IMR-90 (cell line): Measurements from ENCODE around the gene IFNA1. TPM values are rescaled to one million over a fixed set of nuclear protein-coding genes. Genes with fewer than 3 reads are reported as not detected.
A peak's percentile ranks its signal among the peaks of the same experiment; 100 is the strongest.

Experiments used
- ATAC-seq: fragments of 200-7000 bp; cut with Tn5 transposase; 2 replicates; pipeline ENCODE4 v1.9.1; 2020; ENCODE audit warnings: low read depth, mild to moderate bottlenecking, moderate library complexity
- BruUV-seq: library from RNA; stranded (reverse); fragments of 400-500 nt; replicated peaks from 2 replicates; lab custom pipeline; 2021; lab: Mats Ljungman, UMichigan
- CTCF ChIA-PET: fragments of 300-600 bp; formaldehyde crosslinking; extraction: SDS; loops from one replicate; lab custom pipeline; 2021; ENCODE audit warnings: antibody characterized with exemption; lab: Yijun Ruan, JAX
- POLR2A ChIA-PET: fragments of 300-600 bp; sonication (Branson Sonifier 250); formaldehyde crosslinking; loops from one replicate; lab custom pipeline; 2022; ENCODE audit warnings: antibody characterized with exemption; ENCODE audit not compliant: unreplicated experiment; lab: Charles Lee
- DNase-seq: peaks from one replicate; pipeline ENCODE4 v3.0.0; 2013
- H2AFZ ChIP-seq: replicated peaks from 2 replicates; pipeline ENCODE3; 2013; ENCODE audit warnings: low read length, mild to moderate bottlenecking; ENCODE audit not compliant: poor library complexity
- H2AK5ac ChIP-seq: 2 replicates; pipeline ENCODE4 v1.6.1; 2013; ENCODE audit warnings: low read depth, low read length, inconsistent platforms
- H2AK9ac ChIP-seq: replicated peaks from 2 replicates; pipeline ENCODE3; 2013; ENCODE audit warnings: mild to moderate bottlenecking, low read depth, low read length, moderate library complexity; ENCODE audit not compliant: poor library complexity
- H2BK120ac ChIP-seq: 2 replicates; pipeline ENCODE4 v1.6.1; 2013; ENCODE audit warnings: low read depth, low read length, inconsistent platforms
- H2BK15ac ChIP-seq: 3 replicates; pipeline ENCODE4 v1.6.1; 2013; ENCODE audit warnings: low read depth, low read length, inconsistent platforms
- H2BK20ac ChIP-seq: 2 replicates; pipeline ENCODE4 v1.6.1; 2013; ENCODE audit warnings: low read depth, mild to moderate bottlenecking, inconsistent platforms, low read length, moderate library complexity
- H2BK5ac ChIP-seq: 2 replicates; pipeline ENCODE4 v1.6.1; 2013; ENCODE audit warnings: mild to moderate bottlenecking, low read depth, low read length, inconsistent platforms; ENCODE audit not compliant: poor library complexity, severe bottlenecking
- H3K14ac ChIP-seq: replicated peaks from 2 replicates; pipeline ENCODE4 v1.6.1; 2013; ENCODE audit warnings: low read depth, low read length, inconsistent platforms
- H3K18ac ChIP-seq: 2 replicates; pipeline ENCODE4 v1.6.1; 2013; ENCODE audit warnings: low read depth, low read length, control low read depth
- H3K23ac ChIP-seq: 2 replicates; pipeline ENCODE4 v1.6.1; 2013; ENCODE audit warnings: low read depth, low read length, inconsistent platforms
- H3K27ac ChIP-seq: 2 replicates; pipeline ENCODE4 v1.5.1; 2013; ENCODE audit warnings: mild to moderate bottlenecking, control low read depth, low read length; ENCODE audit not compliant: insufficient read depth
- H3K27me3 ChIP-seq: 2 replicates; pipeline ENCODE4 v1.6.1; 2013; ENCODE audit warnings: low read length; ENCODE audit not compliant: control insufficient read depth, insufficient read depth
- H3K36me3 ChIP-seq: 2 replicates; pipeline ENCODE4 v1.6.1; 2013; ENCODE audit warnings: low read length, mixed read lengths; ENCODE audit not compliant: control insufficient read depth, insufficient read depth
- H3K4ac ChIP-seq: 2 replicates; pipeline ENCODE4 v1.6.1; 2013; ENCODE audit warnings: low read depth, low read length, inconsistent platforms
- H3K4me1 ChIP-seq: 2 replicates; pipeline ENCODE4 v1.6.1; 2013; ENCODE audit warnings: low read length, mixed read lengths; ENCODE audit not compliant: control insufficient read depth, insufficient read depth
- H3K4me2 ChIP-seq: 2 replicates; pipeline ENCODE4 v1.6.1; 2013; ENCODE audit warnings: low read depth, mild to moderate bottlenecking, control low read depth, low read length, moderate library complexity
- H3K4me3 ChIP-seq: 2 replicates; pipeline ENCODE4 v1.5.1; 2013; ENCODE audit warnings: low read depth, mild to moderate bottlenecking, control low read depth, low read length, moderate library complexity; ENCODE audit not compliant: insufficient read depth
- H3K56ac ChIP-seq: 2 replicates; pipeline ENCODE4 v1.6.1; 2013; ENCODE audit warnings: low read length, inconsistent platforms; ENCODE audit not compliant: insufficient read depth; ENCODE audit errors: extremely low read depth
- H3K79me1 ChIP-seq, 2 experiments: 2 replicates each; pipeline ENCODE4 v1.6.1; 2013; ENCODE audit warnings: low read length in 2 of 2, inconsistent platforms in 1 of 2, low read depth in 1 of 2
- H3K9ac ChIP-seq: 2 replicates; pipeline ENCODE4 v1.6.1; 2013; ENCODE audit warnings: low read depth, low read length, control low read depth
- H3K9me1 ChIP-seq: 2 replicates; pipeline ENCODE4 v1.6.1; 2013; ENCODE audit warnings: low read length, inconsistent platforms; ENCODE audit not compliant: insufficient read depth
- H3K9me3 ChIP-seq: 2 replicates; pipeline ENCODE4 v1.6.1; 2013; ENCODE audit warnings: low read length; ENCODE audit not compliant: control insufficient read depth, insufficient read depth
- H4K20me1 ChIP-seq: 2 replicates; pipeline ENCODE4 v1.6.1; 2013; ENCODE audit warnings: low read length, inconsistent platforms; ENCODE audit not compliant: insufficient read depth
- H4K5ac ChIP-seq: 2 replicates; pipeline ENCODE4 v1.6.1; 2013; ENCODE audit warnings: mild to moderate bottlenecking, low read depth, low read length, control low read depth
- H4K8ac ChIP-seq, 2 experiments: 2 replicates each; pipeline ENCODE4 v1.6.1; 2013; ENCODE audit warnings: low read depth in 2 of 2, low read length in 2 of 2, control low read depth in 1 of 2, inconsistent platforms in 1 of 2
- H4K91ac ChIP-seq: 2 replicates; pipeline ENCODE4 v1.6.1; 2013; ENCODE audit warnings: low read depth, low read length, inconsistent platforms; ENCODE audit not compliant: insufficient read depth
- BHLHE40 ChIP-seq: fragments of 150-350 bp; IDR thresholded peaks from 2 replicates; pipeline ENCODE4 v1.6.1; 2016; ENCODE audit warnings: mild to moderate bottlenecking, low read depth, low read length
- CEBPB ChIP-seq: IDR thresholded peaks from 2 replicates; pipeline ENCODE4 v1.6.1; 2012; ENCODE audit warnings: low read depth, low read length, improper control_type of control experiment
- CHD1 ChIP-seq: IDR thresholded peaks from 2 replicates; pipeline ENCODE4 v1.6.1; 2012; ENCODE audit warnings: low read depth, low read length, improper control_type of control experiment
- FOS ChIP-seq: fragments of 150-350 bp; IDR thresholded peaks from 2 replicates; pipeline ENCODE4 v1.6.1; 2016; ENCODE audit warnings: low read depth, low read length
- MAFK ChIP-seq: IDR thresholded peaks from 2 replicates; pipeline ENCODE4 v1.6.1; 2012; ENCODE audit warnings: low read depth, low read length, improper control_type of control experiment
- MAZ ChIP-seq: IDR thresholded peaks from 2 replicates; pipeline ENCODE4 v1.6.1; 2012; ENCODE audit warnings: low read depth, mild to moderate bottlenecking, low read length, improper control_type of control experiment, moderate library complexity, borderline replicate concordance
- MXI1 ChIP-seq: IDR thresholded peaks from 2 replicates; pipeline ENCODE4 v1.6.1; 2012; ENCODE audit warnings: low read depth, mild to moderate bottlenecking, low read length, moderate library complexity, borderline replicate concordance
- NFE2L2 ChIP-seq: fragments of 150-350 bp; IDR thresholded peaks from 2 replicates; pipeline ENCODE4 v1.6.1; 2016; ENCODE audit warnings: low read depth, mild to moderate bottlenecking, low read length
- POLR2A ChIP-seq: IDR thresholded peaks from 2 replicates; pipeline ENCODE4 v1.6.1; 2012; ENCODE audit warnings: mild to moderate bottlenecking, low read depth, low read length
- RAD21 ChIP-seq: IDR thresholded peaks from 2 replicates; pipeline ENCODE4 v1.6.1; 2012; ENCODE audit warnings: low read length, improper control_type of control experiment
- RCOR1 ChIP-seq: IDR thresholded peaks from 2 replicates; pipeline ENCODE4 v1.6.1; 2012; ENCODE audit warnings: mild to moderate bottlenecking, low read length, improper control_type of control experiment; ENCODE audit not compliant: insufficient replicate concordance
- RFX5 ChIP-seq: IDR thresholded peaks from 2 replicates; pipeline ENCODE4 v1.8.0; 2012; ENCODE audit warnings: low read depth, mild to moderate bottlenecking, low read length, moderate library complexity
- SMC3 ChIP-seq: fragments of 150-350 bp; IDR thresholded peaks from 2 replicates; pipeline ENCODE4 v1.6.1; 2016; ENCODE audit warnings: low read depth, mild to moderate bottlenecking, antibody characterized with exemption, low read length, moderate library complexity
- WGBS, 2 experiments: methylation state at CpG; one replicate each; pipeline versions ENCODE4 v1.1.5 to v1.1.7; 2013; ENCODE audit warnings: missing lambda C conversion rate in 2 of 2; ENCODE audit not compliant: insufficient read length in 1 of 2; ENCODE audit errors: extremely low coverage in 2 of 2; 5-methylcytosine and 5-hydroxymethylcytosine counted together
- dilution Hi-C: fragments of 300-500 bp; cut with HindIII; formaldehyde crosslinking; loops from one replicate; pipeline ENCODE4 v1.14.3; 2018; ENCODE audit warnings: low sequenced_read_pairs; ENCODE audit not compliant: unreplicated experiment
- in situ Hi-C: fragments of 300-500 bp; cut with MboI; formaldehyde crosslinking; loops from 3 replicates; pipeline ENCODE4 v1.14.3; 2019; ENCODE audit warnings: low sequenced_read_pairs, inconsistent platforms, mixed read lengths
- intact Hi-C: fragments of 100-400 bp; cut with micrococcal nuclease; formaldehyde crosslinking; loops from 2 replicates; pipeline ENCODE4 v1.10.0; 2022
- polyA plus RNA-seq, 3 experiments: library from polyadenylated mRNA; depleted of rRNA; stranded (reverse); fragments of >200 nt; gene quantifications; 2 replicates each; pipeline ENCODE4 v1.2.3, GENCODE V29; 2012; ENCODE audit warnings: low replicate concordance in 1 of 3
- total RNA-seq: library from RNA; depleted of rRNA; stranded (reverse); fragments of >200 nt; gene quantifications from 2 replicates; pipeline ENCODE4 v1.2.3, GENCODE V29; 2012
- TF ChIP-seq, protein P1 (sequence below): fragments of 150-350 bp; IDR thresholded peaks from 2 replicates; pipeline ENCODE4 v1.6.1; 2016; ENCODE audit warnings: low read depth, mild to moderate bottlenecking, low read length, moderate library complexity, borderline replicate concordance
- TF ChIP-seq, protein P2 (sequence below): fragments of 150-350 bp; IDR thresholded peaks from 2 replicates; pipeline ENCODE4 v1.6.1; 2017; ENCODE audit warnings: mild to moderate bottlenecking, antibody characterized with exemption, low read length, low read depth

Gene IFNA1
- total and polyA plus RNA-seq, 2 of the 4 experiments (the other 2 are of a cell fraction): not detected

DNA sequence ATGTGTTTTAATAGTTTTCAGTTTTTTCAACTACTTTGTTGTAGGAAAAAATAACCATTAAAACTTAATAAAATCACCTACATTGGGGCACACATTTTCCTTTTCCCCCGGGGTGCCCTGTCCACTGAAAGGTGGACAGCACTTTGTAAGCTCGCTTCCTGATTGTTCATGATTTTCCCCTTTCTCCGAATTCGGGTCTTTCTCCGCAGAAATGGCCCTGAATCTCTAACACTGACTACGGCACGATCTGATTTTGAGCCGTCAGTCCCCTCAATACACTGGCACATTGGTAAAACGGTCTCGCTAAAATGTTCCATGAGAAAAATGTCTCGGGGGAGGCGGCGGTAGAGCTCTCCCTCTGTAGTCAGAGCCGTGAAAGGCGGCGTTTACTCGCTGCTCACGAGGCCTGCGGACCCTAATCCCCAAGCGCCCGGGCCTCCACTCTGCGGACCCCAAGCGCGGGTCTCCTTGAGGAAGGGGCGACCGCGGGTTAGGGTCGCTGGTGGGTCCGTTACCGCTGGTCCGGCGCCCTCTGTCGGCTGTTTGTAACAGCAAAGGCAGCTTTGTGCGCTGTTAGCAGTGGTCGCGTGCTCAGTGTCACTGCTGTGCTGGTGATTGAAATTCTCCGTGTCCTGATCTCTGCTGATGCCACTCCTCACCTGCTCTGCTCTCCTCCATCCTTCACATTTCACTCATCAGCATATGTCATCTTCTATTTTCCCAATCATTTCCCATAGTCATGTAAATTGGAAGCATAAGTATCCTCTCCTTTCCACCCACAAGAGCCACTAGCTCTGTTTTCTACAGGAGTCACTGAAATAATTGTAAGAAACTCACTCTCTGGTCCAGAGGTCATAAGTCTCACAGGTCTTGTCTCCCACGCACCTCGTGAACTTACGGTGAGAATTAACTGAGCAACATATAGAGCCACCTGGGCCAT lies 44.2 kb upstream of the IFNA1 start:
- peak; percentile 85 for ATAC-seq
- DNase-seq: no peak
- no TSS peak for BruUV-seq
- TF ChIP-seq MAFK (no peak), MXI1 (no peak), FOS (no peak), SMC3 (peak; percentile 30; the same call in 1 of the 2 replicates), POLR2A (no peak), NFE2L2 (no peak), RCOR1 (no peak), MAZ (no peak), CHD1 (no peak), CEBPB (no peak), BHLHE40 (peak; percentile 53; the same call in 1 of the 2 replicates), RAD21 (peak; percentile 22), RFX5 (no peak)
- TF ChIP-seq, protein P1, sequence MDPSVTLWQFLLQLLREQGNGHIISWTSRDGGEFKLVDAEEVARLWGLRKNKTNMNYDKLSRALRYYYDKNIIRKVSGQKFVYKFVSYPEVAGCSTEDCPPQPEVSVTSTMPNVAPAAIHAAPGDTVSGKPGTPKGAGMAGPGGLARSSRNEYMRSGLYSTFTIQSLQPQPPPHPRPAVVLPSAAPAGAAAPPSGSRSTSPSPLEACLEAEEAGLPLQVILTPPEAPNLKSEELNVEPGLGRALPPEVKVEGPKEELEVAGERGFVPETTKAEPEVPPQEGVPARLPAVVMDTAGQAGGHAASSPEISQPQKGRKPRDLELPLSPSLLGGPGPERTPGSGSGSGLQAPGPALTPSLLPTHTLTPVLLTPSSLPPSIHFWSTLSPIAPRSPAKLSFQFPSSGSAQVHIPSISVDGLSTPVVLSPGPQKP: no peak
- TF ChIP-seq, protein P2, sequence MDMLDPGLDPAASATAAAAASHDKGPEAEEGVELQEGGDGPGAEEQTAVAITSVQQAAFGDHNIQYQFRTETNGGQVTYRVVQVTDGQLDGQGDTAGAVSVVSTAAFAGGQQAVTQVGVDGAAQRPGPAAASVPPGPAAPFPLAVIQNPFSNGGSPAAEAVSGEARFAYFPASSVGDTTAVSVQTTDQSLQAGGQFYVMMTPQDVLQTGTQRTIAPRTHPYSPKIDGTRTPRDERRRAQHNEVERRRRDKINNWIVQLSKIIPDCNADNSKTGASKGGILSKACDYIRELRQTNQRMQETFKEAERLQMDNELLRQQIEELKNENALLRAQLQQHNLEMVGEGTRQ: no peak

More for the DNA sequence above, 44.2 kb upstream of the IFNA1 start:
- Histone ChIP-seq H3K27me3 (peaks cover 49% of the 10 kb centered on the region), H3K27ac (no peak overlapping the region), H3K9me1 (no peaks in the 10 kb centered on the region; the same call in 1 of the 2 replicates), H4K5ac (no peak overlapping the region), H3K56ac (no peak overlapping the region), H4K8ac (no peak overlapping the region), H3K4me1 (no peaks in the 10 kb centered on the region), H4K20me1 (no peaks in the 10 kb centered on the region), H4K91ac (no peak overlapping the region), H2BK20ac (no peak overlapping the region), H3K18ac (no peak overlapping the region), H3K23ac (no peak overlapping the region), H3K9ac (no peak overlapping the region), H2AK5ac (no peak overlapping the region), H2BK120ac (no peak overlapping the region), H3K79me1 (no peaks in the 10 kb centered on the region), H2BK15ac (no peak overlapping the region), H2AK9ac (no peak overlapping the region), H3K4ac (no peak overlapping the region), H2BK5ac (no peak overlapping the region), H3K14ac (no peak overlapping the region), H3K9me3 (no peaks in the 10 kb centered on the region), H2AFZ (peak overlapping the region; percentile 89), H3K4me2 (peak overlapping the region; percentile 84), H3K36me3 (no peaks in the 10 kb centered on the region), H3K4me3 (peak overlapping the region; percentile 39)
- in situ Hi-C loops (no loop called here), dilution Hi-C loops (no loop called here), intact Hi-C loops (loop anchor here (2.0 to 5.0 kb wide), 3 partner anchors 69 to 144 kb away; no protein-coding TSS in a partner anchor)
- 3% methylated on average over 26 of the region's 40 CpGs; no CpG with 5 or more reads in 1 of the 2 experiments for WGBS, 2 experiments
- ChIA-PET CTCF (interaction anchor here (0.6 to 2.0 kb wide), 23 partner anchors 8 to 1705 kb away, joined by 3 to 11 read pairs (median 5); partner anchors contain the start of genes IFNA17, IFNA2, IFNA8 and KLHL9), POLR2A (no interaction called here)
